ENCODE data around the gene IL18R1.

Gene IL18R1

GRCh38 chr2:102433973-102434654, 78.5 kb downstream of the IL18R1 start:
- DNase-seq (ENCODE audit: low spot score): no peak

DNA sequence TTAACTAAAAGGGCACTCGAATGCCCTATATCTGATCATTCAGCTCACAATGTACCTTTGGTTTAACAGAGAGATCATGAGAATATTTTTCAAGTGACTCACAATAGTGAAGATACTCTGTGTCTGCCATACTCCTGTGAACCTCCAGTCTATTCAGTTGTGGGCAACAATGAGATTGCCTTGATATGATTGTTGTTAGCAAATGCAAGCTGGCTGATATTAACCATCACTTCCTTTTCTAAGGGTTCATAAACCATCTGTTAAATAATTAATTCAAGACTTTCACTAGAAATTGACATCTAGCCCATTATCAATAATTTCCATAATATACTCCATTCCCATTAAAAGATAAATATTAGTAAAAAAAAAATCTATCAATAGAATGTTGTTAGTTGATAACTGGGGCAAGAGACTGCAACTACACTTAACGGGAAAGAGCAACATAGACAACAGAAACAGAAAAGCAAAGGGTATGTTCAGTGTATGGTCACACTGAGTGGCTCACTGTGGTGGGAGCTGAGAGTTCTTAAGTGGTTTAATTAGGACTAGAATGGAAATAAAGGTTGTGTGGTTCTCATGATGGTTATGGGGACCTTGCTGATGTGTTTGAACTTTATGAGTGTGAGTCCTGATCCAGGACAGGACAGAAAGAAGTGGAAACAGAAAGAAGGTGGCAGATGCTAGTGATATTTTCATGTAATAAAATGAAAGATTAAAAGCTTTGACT, 79.2 kb downstream of the IL18R1 start:
- no peak for DNase-seq (ENCODE audit: low spot score)

DNA sequence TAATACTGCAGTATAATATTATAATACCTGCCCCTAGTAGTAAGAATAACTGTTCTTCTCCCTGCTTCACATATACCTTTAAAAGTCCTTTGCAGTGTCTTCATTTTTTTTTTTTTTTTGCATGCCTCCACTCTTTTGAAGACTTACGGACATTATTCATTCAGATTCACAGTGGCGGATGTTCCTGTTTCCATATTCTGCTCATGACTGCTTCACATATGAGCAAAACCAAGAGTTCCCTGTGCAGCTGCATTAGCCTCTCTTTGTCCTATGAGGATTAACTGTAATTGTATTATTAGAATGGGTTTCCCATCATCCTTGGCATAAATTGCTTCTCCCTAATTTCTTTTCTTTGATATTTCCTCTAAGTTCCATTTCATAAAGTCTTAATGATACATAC, 80.1 kb downstream of the IL18R1 start:
- no peak for DNase-seq (ENCODE audit: low spot score)

DNA sequence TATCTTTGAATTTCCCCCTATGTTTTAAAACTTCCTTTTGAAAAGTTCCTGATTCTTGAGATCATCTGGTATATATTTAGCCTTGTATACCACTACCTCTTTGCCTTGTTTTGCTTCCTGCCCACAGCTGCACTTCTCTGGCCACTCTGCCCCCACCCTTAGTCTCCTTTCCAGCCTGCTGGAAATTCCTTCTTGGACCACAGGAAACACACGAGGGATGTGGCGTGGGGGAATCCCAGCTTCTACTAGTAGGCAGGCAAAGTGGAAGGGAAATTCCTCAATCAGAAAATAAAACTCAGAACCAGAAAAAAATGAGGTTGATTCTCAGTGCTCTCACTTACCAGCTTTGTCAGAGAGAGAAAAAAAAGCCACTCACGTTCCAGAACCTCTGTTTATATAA, 80.7 kb downstream of the IL18R1 start:
- DNase-seq (ENCODE audit: low spot score): peak; percentile 4

- DNase-seq (ENCODE audit: low spot score): no peak
Measured at GRCh38 chr2:102437122-102437521, 81.5 kb downstream of the IL18R1 start.

- no peak for DNase-seq (ENCODE audit: low spot score)
Measured at GRCh38 chr2:102438111-102438510, 82.5 kb downstream of the IL18R1 start.

DNA sequence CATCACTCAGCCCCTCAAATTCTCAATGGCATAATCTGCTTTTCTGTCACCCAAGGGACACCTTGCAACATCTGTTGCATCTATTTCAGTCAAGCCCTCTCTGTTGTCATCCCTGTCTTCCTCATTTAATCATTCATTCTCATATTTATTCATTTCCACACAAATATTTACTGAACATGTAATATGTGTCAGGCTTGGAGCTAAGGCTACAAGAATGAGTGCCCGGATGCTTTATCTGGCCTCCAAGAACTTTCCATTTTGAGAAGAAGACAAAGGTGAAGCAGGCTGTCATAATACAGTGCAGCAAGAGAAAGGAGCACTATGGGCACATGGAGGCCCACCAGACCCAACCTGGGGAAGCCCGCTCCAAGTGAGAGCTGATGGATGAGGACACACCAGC, 83.0 kb downstream of the IL18R1 start:
- DNase-seq (ENCODE audit: low spot score): no peak

DNA sequence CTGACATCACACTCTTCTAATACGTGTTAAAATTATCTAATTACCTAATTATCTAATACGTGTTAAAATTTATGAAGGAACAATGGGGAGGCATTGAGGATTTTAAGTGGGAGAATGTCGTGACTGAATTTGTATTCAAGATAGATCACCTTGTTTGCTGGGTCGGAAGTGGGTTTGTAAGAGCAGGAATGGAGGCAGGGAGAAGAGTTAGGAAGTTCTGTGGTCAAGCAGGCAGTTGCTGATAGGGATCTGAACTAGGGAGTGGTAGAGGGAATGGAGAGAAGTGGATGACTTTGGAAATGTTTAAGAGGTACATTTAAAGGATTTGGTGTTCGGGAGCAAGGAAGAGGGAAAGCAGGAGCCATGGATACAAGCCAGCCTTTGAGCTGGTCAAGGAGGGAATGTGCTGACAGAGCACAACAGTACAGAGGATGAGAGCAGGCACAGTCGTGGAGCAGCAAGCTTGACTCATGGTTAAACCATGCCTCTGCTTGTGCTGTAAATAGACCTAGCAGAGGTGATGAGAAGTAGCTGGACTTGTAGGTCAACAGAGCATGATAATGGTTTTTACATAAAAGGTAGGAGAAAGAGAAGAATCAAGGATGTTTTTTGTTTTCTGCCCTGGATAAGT, 83.6 kb downstream of the IL18R1 start:
- DNase-seq (ENCODE audit: low spot score): peak; percentile 30

DNA sequence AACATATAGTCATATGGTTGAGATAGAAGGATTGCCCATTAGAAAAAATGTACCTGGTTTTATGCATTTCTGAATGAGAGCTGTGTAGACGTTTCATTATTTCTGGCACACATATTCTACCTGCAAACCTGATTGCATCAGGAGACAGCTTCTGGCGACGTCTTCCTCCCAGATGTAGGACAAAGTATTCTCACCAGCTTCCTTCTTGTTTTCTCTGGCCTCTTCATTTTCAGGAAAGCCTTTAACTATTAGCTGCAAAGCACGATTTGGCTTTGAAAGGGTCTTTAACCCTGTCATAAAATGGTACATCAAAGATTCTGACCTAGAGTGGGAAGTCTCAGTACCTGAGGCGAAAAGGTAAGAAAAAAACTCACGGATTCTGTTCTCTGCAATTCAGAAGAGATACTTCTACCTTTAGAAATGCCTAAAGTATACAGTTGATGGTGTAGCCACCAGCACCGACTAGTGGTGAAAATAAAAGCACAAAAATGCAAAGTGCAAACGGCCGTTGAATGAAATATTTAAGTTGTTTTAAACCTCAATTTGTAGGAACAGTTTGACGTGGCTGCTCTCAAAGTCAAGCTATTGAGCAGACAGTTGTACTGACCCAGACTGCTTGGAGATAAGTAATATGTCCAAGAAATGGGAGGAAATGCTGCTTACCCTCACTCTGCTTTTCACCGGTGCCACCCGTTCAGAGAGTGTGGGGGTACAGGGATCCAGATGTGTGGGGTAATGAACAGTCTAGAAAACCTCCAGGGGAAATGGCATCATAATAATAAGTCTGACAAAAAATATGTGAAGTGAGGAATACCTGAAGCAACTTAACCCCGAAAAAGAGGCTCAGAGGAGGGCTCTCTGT, 87.6 kb downstream of the IL18R1 start:
- peak; percentile 35 for DNase-seq (ENCODE audit: low spot score)

DNA sequence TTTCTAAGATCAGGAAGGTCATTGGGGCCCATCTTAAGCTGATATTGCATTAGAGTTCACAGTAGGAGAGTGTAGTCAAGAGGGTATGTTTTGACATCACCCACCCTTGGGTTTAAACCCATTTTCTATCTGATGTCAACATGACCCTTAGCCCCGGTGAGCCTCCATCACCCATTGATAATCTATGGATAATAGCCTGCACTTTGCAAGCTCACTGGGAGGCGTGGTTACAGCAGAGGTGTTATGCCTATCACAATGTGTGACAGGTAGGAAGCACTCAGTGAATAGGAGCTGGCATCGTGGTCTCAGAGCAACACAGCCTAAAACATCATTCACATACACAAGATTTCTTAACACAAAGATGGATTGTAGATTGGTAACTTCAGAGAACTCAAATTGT, 88.6 kb downstream of the IL18R1 start:
- DNase-seq (ENCODE audit: low spot score): no peak

DNA sequence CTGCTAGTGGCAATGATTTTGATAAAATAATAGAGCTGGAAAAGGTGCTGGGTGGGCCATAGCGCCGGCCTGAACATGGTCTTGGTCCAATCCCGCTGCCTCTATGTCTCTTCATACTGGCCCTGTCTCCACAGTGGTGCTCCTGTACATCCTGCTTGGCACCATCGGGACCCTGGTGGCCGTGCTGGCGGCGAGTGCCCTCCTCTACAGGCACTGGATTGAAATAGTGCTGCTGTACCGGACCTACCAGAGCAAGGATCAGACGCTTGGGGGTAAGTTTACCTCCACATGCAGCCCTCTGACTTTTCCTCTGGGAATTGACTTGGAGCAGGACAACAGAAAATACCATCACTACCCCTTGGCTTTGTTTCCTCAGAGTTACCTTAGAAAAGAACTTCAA, 91.3 kb downstream of the IL18R1 start:
- DNase-seq (ENCODE audit: low spot score): no peak

All from kidney capillary endothelial cell (primary cell).